Endothelial cell of umbilical vein (primary cell): ENCODE results near the gene TMIE. TPM values are rescaled to one million over a fixed set of nuclear protein-coding genes. Genes with fewer than 3 reads are reported as not detected.

Source experiments
- BruUV-seq: library from RNA; stranded (reverse); fragments of 400-500 nt; replicated peaks from 2 replicates; lab custom pipeline; 2021; lab: Mats Ljungman, UMichigan
- CTCF ChIA-PET: fragments of 300-600, 350-600 bp; sonication (Branson Sonifier 250); formaldehyde crosslinking; loops from one replicate; lab custom pipeline; 2021; ENCODE audit warnings: antibody characterized with exemption, inconsistent platforms; lab: Charles Lee
- POLR2A ChIA-PET: fragments of 300-600, 350-600 bp; sonication (Branson Sonifier 250); formaldehyde crosslinking; loops from one replicate; lab custom pipeline; 2021; ENCODE audit warnings: antibody characterized with exemption, inconsistent platforms; lab: Charles Lee
- DNase-seq: peaks from one replicate; pipeline ENCODE4 v3.0.0-alpha.2; 2011; ENCODE audit warnings: low read depth, low spot score
- FAIRE-seq: peaks from 2 replicates; lab custom pipeline; 2011; peaks lifted over from hg19 to GRCh38; lab: Jason Lieb, UNC
- H2AFZ ChIP-seq: 2 replicates; pipeline ENCODE4 v1.6.0; 2012; ENCODE audit warnings: low read depth, low read length, control low read depth, inconsistent platforms
- H3K27ac ChIP-seq: 2 replicates; pipeline ENCODE4 v1.5.1; 2011; ENCODE audit warnings: low read depth, mild to moderate bottlenecking, control low read depth, low read length, moderate library complexity; ENCODE audit not compliant: insufficient read depth
- H3K27me3 ChIP-seq, 2 experiments: 2 replicates each; pipeline versions ENCODE4 v1.6.0 to v1.6.1; 2011; ENCODE audit warnings: low read length in 2 of 2, mixed read lengths in 1 of 2; ENCODE audit not compliant: control insufficient read depth in 2 of 2, insufficient read depth in 2 of 2
- H3K36me3 ChIP-seq, 2 experiments: 2 replicates in 1 of 2; 3 replicates in 1 of 2; pipeline ENCODE4 v1.5.1; 2011; ENCODE audit warnings: low read length in 2 of 2, mild to moderate bottlenecking in 1 of 2, moderate library complexity in 1 of 2; ENCODE audit not compliant: control insufficient read depth in 2 of 2, insufficient read depth in 2 of 2; ENCODE audit errors: extremely low read depth in 1 of 2
- H3K4me1 ChIP-seq: 3 replicates; pipeline ENCODE4 v1.5.1; 2011; ENCODE audit warnings: mild to moderate bottlenecking, low read length; ENCODE audit not compliant: control insufficient read depth, insufficient read depth; ENCODE audit errors: extremely low read depth
- H3K4me2 ChIP-seq: 2 replicates; pipeline ENCODE4 v1.6.1; 2011; ENCODE audit warnings: low read length, control low read depth, mixed read lengths; ENCODE audit not compliant: insufficient read depth
- H3K4me3 ChIP-seq, 3 experiments: fragments of 200-600 bp in 1 of 3; sonication (generic), shearing (Covaris generic) in 1 of 3; replicated peaks in 1 of 3; 2 replicates each; pipeline ENCODE4 v1.5.1; 2011 to 2016; ENCODE audit warnings: control low read depth in 3 of 3, low read length in 3 of 3, mild to moderate bottlenecking in 2 of 3, inconsistent platforms in 1 of 3, low read depth in 1 of 3, moderate library complexity in 1 of 3; ENCODE audit not compliant: insufficient read depth in 1 of 3
- H3K79me2 ChIP-seq: 2 replicates; pipeline ENCODE4 v1.6.0; 2012; ENCODE audit warnings: low read length, inconsistent platforms; ENCODE audit not compliant: control insufficient read depth, insufficient read depth
- H3K9ac ChIP-seq: replicated peaks from 2 replicates; pipeline ENCODE3; 2011; ENCODE audit warnings: low read length, control low read depth; ENCODE audit not compliant: insufficient read depth; ENCODE audit errors: extremely low read depth
- H3K9me1 ChIP-seq: replicated peaks from 3 replicates; pipeline ENCODE4 v1.6.0; 2011; ENCODE audit warnings: mild to moderate bottlenecking, low read length; ENCODE audit not compliant: control insufficient read depth, insufficient read depth; ENCODE audit errors: extremely low read depth
- H3K9me3 ChIP-seq: replicated peaks from 2 replicates; pipeline ENCODE4 v1.5.1; 2012; ENCODE audit warnings: low read length, inconsistent platforms; ENCODE audit not compliant: control insufficient read depth, insufficient read depth
- H4K20me1 ChIP-seq: replicated peaks from 2 replicates; pipeline ENCODE3; 2011; ENCODE audit warnings: mild to moderate bottlenecking, low read length; ENCODE audit not compliant: control insufficient read depth, insufficient read depth; ENCODE audit errors: extremely low read depth
- EZH2 ChIP-seq: IDR thresholded peaks from 2 replicates; pipeline ENCODE4 v1.6.1; 2012; ENCODE audit warnings: borderline replicate concordance, low read depth, mild to moderate bottlenecking, moderate library complexity, low read length, inconsistent platforms; ENCODE audit not compliant: severe bottlenecking
- FOS ChIP-seq: IDR thresholded peaks from 2 replicates; pipeline ENCODE4 v1.6.1; 2011; ENCODE audit warnings: mild to moderate bottlenecking, low read length, moderate library complexity, borderline replicate concordance; ENCODE audit not compliant: insufficient read depth
- GATA2 ChIP-seq: IDR thresholded peaks from 2 replicates; pipeline ENCODE4 v1.7.0; 2011; ENCODE audit warnings: low read depth, mild to moderate bottlenecking, moderate library complexity, mixed read lengths, low read length; ENCODE audit not compliant: insufficient read length, insufficient read depth
- JUN ChIP-seq: IDR thresholded peaks from 2 replicates; pipeline ENCODE4 v1.6.1; 2011; ENCODE audit warnings: borderline replicate concordance, low read depth; ENCODE audit not compliant: insufficient read length, insufficient read depth
- MYC ChIP-seq: IDR thresholded peaks from one replicate; pipeline ENCODE4 v1.6.1; 2011; ENCODE audit warnings: mild to moderate bottlenecking, low read depth, low read length
- POLR2A ChIP-seq: IDR thresholded peaks from 2 replicates; pipeline ENCODE4 v1.6.1; 2012; ENCODE audit warnings: low read depth, mild to moderate bottlenecking, control low read depth, low read length
- POLR2AphosphoS5 ChIP-seq: IDR thresholded peaks from 2 replicates; pipeline ENCODE4 v1.6.1; 2012; ENCODE audit warnings: low read depth, mild to moderate bottlenecking, control low read depth, low read length, moderate library complexity; ENCODE audit not compliant: insufficient read depth
- dilution Hi-C: fragments of 300-500 bp; cut with MboI; formaldehyde crosslinking; loops from one replicate; pipeline ENCODE4 v1.15.0; 2019; ENCODE audit warnings: low sequenced_read_pairs; ENCODE audit not compliant: extremely low pct_ligation_motif_present
- intact Hi-C: fragments of 100-400 bp; cut with micrococcal nuclease; formaldehyde crosslinking; loops from one replicate; pipeline ENCODE4 v1.10.0; 2022
- polyA plus RNA-seq, 4 experiments: library from polyadenylated mRNA; depleted of rRNA in 3 of 4; stranded (reverse) in 3 of 4; unstranded in 1 of 4; fragments of >200 nt; gene quantifications; 2 replicates each; pipeline versions ENCODE4 v1.2.1 to v1.2.3, GENCODE V29; 2011 to 2012; ENCODE audit warnings: missing spikeins in 1 of 4
- total RNA-seq: library from RNA; stranded (reverse); gene quantifications from 2 replicates; pipeline ENCODE4 v1.2.3, GENCODE V29; 2021
- TF ChIP-seq, protein P1 (sequence below), 2 donors: IDR thresholded peaks; 1 replicate in 1 of 2; 2 replicates in 1 of 2; pipeline ENCODE4 v1.5.1; 2011; ENCODE audit warnings: low read length in 2 of 2, mild to moderate bottlenecking in 2 of 2, moderate library complexity in 2 of 2, control low read depth in 1 of 2, inconsistent platforms in 1 of 2, low read depth in 1 of 2; ENCODE audit not compliant: insufficient read depth in 1 of 2; ENCODE audit errors: extremely low read depth in 1 of 2
- TF ChIP-seq, protein P2 (sequence below): IDR thresholded peaks from 2 replicates; pipeline ENCODE4 v1.6.1; 2011; ENCODE audit not compliant: insufficient read depth, insufficient read length

The TMIE gene
- total and polyA plus RNA-seq, 2 donors (not counting 3 experiments of a cell fraction or from before 2014, with no cell fraction given) = 0.15 to 0.27 TPM

DNA sequence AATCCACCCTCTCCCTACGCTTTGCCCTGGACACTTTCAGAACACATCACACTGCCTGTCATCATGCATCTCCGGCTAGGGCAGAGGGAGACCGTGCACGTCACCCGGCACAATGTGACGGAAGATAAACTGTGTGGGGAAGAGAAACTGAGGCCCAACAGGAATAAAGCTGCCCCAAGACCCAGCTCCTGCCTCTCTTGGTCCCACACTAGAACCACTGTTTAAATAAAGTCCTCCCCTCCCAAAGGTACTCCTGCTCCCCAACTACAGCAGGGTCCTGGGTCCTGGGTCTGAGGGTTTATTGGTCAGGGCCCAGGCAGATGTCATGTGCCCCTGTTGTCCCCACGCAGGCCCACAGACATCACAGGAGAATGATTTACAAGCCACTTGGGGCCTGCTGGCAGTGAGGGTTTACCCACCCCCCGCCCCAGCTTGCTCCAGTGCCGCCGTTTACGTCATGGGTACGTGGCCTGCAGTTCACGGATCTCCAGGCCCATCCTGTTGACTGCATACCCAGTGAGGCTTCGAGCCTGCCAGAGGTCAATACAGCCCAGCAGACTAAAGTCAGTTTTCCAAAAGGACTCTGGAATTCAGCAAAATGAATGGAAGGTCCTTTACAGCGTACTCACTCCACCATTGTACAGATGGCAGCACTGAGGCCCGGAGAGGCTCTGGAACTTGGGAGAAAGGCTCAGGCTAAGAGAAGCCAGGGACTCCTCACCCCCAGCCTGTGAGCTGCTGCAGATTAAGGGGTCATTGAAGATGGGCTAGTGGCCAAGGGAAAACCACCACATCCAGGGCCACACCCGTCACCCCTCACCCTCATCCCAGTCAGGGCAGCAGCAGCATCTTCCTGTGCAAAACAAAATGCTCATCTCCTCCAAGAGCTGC is 30.9 kb upstream of the TMIE start:
- no peaks in the 10 kb centered on the region for H4K20me1 ChIP-seq
- no TSS peak for BruUV-seq
- FAIRE-seq (no peak), DNase-seq (no peak)
- H3K27me3 ChIP-seq = no peaks in the 10 kb centered on the region
- intact Hi-C loops = no loop called here
- no peaks in the 10 kb centered on the region for H3K9me3 ChIP-seq
- no peak overlapping the region for H3K9ac ChIP-seq
- ChIA-PET POLR2A (no interaction called here), CTCF (interaction anchor here (1.3 kb wide), 1 partner anchor 227 kb away, joined by 3 read pairs; no protein-coding TSS in a partner anchor)
- H3K79me2 ChIP-seq = no peaks in the 10 kb centered on the region
- H2AFZ ChIP-seq = no peak overlapping the region
- no peaks in the 10 kb centered on the region for H3K9me1 ChIP-seq
- H3K4me2 ChIP-seq = no peak overlapping the region
- H3K4me3 ChIP-seq = no peak overlapping the region
- no peaks in the 10 kb centered on the region for H3K4me1 ChIP-seq
- dilution Hi-C loops = no loop called here
- no peaks in the 10 kb centered on the region for H3K36me3 ChIP-seq
- TF ChIP-seq, protein P1, sequence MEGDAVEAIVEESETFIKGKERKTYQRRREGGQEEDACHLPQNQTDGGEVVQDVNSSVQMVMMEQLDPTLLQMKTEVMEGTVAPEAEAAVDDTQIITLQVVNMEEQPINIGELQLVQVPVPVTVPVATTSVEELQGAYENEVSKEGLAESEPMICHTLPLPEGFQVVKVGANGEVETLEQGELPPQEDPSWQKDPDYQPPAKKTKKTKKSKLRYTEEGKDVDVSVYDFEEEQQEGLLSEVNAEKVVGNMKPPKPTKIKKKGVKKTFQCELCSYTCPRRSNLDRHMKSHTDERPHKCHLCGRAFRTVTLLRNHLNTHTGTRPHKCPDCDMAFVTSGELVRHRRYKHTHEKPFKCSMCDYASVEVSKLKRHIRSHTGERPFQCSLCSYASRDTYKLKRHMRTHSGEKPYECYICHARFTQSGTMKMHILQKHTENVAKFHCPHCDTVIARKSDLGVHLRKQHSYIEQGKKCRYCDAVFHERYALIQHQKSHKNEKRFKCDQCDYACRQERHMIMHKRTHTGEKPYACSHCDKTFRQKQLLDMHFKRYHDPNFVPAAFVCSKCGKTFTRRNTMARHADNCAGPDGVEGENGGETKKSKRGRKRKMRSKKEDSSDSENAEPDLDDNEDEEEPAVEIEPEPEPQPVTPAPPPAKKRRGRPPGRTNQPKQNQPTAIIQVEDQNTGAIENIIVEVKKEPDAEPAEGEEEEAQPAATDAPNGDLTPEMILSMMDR (IDR thresholded peaks at IDR 0.05; ENCODE audit: extremely low read depth in 1 of 2, insufficient read depth in 1 of 2, low read depth in 1 of 2, low read length in 2 of 2) = no peak
- TF ChIP-seq GATA2 = no peak
- no peak for TF ChIP-seq JUN
- TF ChIP-seq EZH2 = no peak
- TF ChIP-seq POLR2A = no peak
- TF ChIP-seq POLR2AphosphoS5 = no peak
- no peak for TF ChIP-seq MYC
- TF ChIP-seq, protein P2, sequence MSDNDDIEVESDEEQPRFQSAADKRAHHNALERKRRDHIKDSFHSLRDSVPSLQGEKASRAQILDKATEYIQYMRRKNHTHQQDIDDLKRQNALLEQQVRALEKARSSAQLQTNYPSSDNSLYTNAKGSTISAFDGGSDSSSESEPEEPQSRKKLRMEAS = no peak
- TF ChIP-seq FOS = no peak
- H3K27ac ChIP-seq = no peak overlapping the region
